T47D (cell line): ENCODE measurements around the gene PMAIP1.

Experiments used
- DNase-seq, 2 experiments: peaks; one replicate each; pipeline versions ENCODE4 v3.0.0 to v3.0.0-alpha.2; 2011 to 2012; ENCODE audit warnings: low read depth in 1 of 2, low spot score in 1 of 2
- JUND ChIP-seq: IDR thresholded peaks from 2 replicates; pipeline ENCODE4 v1.6.1; 2012; ENCODE audit warnings: low read depth
- in situ Hi-C: cut with HindIII; loops from 2 replicates; pipeline ENCODE4 v1.10.0; 2016; ENCODE audit warnings: low sequenced_read_pairs, low pct_unique_long_range_greater_than_20kb

PMAIP1 gene

DNA sequence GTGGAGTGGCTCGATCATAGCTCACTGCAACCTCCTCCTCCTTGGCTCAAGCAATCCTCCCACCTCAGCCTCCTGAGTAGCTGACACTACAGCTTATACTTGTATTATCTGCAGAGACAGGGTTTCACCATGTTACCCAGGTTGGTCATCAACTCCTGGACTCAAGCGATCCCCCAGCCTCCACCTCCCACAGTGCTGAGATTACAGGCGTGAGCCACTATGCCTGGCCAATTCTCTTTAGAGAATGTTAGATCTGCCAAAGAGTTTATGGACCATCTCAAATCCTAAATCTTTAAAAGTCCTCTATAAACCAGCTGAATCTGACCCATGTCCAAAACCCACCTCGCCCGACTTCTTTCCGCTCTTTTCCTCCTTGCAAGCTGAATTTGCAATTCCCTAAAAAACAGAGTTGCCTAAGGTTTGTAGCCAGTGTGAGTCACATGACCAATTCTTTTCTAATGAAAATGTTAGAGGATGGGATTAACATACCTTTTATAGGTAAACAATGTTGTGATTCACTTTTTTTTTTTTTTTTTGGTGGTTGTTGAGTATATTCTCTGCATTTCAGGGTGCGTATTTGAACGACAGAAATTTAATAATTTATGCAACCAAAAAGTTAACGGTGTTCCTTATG lies 2.4 kb upstream of the PMAIP1 start:
- in situ Hi-C loops = no loop called here
- no peak for TF ChIP-seq JUND
- no peak for DNase-seq

GRCh38 chr18:59898093-59898492 lies 1.7 kb upstream of the PMAIP1 start:
- no peak for TF ChIP-seq JUND
- no peak for DNase-seq
- in situ Hi-C loops = no loop called here

DNA sequence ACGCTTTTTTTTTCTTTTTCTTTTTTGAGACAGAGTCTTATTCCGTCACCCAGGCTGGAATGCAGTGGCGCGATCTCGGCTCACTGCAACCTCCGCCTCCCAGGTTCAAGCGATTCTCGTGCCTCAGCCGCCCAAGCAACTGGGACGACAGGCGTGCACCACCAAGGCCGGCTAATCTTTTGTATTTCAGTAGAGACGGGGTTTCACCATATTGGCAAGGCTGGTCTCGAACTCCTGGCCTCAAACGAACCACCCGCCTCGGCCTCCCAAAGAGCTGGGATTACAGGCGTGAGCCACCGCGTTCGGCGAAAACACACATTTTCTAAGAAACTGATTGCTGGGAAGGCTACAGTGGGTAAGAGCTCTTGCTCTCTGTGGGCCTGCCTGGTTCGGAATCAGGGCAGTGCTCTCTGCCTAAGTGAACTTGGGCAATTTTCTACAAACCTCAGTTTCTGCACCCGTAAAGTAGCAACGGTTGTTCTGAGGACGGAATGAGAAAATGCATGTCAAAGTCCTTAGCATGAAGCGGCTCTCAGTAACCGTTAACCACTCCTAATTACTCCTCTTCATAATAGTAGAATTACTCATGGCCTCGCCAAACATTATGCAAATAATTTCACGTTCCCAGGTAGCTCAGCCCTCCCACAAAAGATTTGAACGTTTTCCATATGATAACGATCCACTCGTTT lies 1.0 kb upstream of the PMAIP1 start:
- TF ChIP-seq JUND = no peak
- DNase-seq = no peak
- in situ Hi-C loops = no loop called here

DNA sequence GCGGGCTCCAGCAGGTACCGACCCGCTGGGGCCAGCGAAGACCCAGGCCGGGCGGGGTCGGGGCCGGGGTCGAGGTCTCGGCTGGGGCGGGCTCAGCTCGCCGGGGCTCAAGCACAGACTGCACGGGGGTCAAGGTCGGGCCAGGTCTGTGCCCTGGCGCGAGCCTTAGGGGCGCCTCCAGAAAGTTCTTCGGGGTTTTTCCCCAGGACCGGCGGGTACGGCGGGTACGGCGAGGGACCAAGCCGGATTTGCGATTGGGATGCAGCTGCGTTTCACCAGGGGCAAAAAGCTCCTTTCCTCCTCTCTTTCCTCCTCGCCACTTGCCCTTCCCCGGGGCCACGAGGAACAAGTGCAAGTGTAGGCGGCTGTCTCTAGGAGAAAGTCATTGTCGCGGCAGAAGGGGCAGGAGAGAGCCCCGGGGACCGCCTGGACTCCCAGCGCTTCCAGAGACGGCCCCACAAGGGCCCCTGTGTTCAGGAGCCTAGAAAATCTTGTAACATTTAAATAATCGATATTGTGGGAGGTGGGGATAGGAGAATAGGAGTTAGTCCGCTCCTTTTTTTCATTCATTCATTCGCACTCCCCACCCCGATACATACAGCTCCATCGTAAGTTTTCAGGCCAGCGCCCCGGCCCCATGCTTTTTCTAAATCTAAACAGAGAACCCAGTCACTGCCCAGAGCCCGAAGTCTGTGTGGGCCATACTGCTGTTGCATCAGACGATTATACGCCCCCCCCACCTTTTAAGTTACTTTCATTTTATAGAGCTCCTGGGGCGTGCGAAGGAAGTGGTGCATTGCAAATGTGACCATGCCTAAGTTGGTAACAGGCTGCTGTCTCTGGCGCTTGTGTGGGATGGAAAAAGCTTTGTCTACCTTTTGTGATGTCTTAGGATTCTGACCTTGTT lies 679 bp downstream of the PMAIP1 start:
- DNase-seq = peak; percentile 28 to 64
- TF ChIP-seq JUND = no peak
- in situ Hi-C loops = no loop called here

DNA sequence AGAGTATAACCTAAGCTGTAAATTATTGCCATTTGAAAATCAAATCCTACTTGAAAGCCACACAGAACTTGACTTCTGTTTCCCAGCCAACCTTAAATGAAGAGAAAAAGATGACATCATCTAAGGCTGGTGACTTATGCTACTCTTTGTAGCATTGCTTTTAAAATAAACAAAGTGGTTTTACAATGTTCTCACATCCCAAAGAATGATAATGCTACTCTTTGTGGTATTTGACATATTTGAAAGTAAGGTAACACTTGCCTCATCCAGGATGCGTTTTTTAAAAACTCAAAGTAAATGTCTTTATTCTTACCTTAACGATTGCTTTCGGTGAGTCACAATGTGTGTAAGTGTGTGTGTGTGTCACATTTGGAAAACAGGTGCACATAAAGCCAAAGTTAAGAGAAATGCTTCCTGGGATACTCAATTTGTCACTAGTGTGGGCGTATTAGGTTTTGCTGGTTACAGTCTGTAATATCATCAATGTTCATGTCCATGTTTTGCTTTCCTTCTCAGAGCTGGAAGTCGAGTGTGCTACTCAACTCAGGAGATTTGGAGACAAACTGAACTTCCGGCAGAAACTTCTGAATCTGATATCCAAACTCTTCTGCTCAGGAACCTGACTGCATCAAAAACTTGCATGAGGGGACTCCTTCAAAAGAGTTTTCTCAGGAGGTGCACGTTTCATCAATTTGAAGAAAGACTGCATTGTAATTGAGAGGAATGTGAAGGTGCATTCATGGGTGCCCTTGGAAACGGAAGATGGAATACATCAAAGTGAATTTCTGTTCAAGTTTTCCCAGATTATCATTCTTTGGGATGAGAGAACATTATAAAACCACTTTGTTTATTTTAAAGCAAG lies 2.6 kb downstream of the PMAIP1 start:
- no peak for DNase-seq

DNA sequence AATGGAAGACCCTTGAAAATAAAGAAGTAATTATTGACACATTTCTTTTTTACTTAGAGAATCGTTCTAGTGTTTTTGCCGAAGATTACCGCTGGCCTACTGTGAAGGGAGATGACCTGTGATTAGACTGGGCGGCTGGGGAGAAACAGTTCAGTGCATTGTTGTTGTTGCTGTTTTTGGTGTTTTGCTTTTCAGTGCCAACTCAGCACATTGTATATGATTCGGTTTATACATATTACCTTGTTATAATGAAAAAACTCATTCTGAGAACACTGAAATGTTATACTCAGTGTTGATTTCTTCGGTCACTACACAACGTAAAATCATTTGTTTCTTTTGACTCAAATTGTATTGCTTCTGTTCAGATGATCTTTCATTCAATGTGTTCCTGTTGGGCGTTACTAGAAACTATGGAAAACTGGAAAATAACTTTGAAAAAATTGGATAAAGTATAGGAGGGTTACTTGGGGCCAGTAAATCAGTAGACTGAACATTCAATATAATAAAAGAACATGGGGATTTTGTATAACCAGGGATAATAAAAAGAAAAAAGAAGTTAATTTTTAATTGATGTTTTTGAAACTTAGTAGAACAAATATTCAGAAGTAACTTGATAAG lies 3.3 kb downstream of the PMAIP1 start:
- in situ Hi-C loops = no loop called here
- DNase-seq = no peak
- no peak for TF ChIP-seq JUND

More for the DNA sequence above, 2.6 kb downstream of the PMAIP1 start:
- in situ Hi-C loops = no loop called here
- no peak for TF ChIP-seq JUND

DNA sequence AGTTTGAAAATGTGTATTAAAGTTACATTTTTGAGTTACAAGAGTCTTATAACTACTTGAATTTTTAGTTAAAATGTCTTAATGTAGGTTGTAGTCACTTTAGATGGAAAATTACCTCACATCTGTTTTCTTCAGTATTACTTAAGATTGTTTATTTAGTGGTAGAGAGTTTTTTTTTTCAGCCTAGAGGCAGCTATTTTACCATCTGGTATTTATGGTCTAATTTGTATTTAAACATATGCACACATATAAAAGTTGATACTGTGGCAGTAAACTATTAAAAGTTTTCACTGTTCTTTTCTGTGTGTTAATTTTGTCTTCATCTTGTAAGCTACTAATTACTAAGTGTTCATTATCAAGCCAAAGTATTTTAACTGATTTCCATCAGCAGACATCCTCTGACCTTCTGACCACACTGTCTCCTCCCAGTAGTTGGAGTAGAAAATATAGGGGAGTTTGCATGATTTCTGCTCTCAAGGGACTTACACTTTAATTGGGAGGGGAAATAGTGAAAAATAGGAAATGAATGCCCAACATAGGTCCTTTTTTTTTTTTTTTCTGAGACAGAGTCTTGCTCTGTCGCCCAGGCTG lies 4.3 kb downstream of the PMAIP1 start:
- in situ Hi-C loops = no loop called here
- no peak for DNase-seq
- TF ChIP-seq JUND = no peak

DNA sequence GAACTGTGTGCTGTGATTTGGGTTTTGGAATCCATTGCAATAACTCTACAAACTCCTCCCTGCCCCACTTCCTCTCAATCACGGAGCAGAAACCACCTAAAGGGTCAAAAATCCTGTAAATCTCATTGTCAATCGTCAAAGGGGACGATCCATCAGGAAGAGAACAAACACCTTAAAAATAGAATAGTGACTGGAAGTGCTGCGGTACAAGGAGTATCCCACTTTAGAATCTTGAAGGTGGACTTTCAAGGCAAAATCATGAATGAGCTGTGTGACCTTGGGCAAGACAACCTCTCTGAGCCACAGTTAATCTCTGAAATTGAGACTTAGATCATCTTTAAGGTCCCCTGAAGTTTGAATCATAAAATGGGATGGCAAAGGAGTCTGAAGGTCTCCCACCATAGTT lies 5.9 kb downstream of the PMAIP1 start:
- in situ Hi-C loops = no loop called here
- no peak for DNase-seq
- TF ChIP-seq JUND = no peak

GRCh38 chr18:59906203-59906602 lies 6.4 kb downstream of the PMAIP1 start:
- DNase-seq = no peak
- in situ Hi-C loops = no loop called here
- no peak for TF ChIP-seq JUND

GRCh38 chr18:59907172-59907571 lies 7.4 kb downstream of the PMAIP1 start:
- in situ Hi-C loops = no loop called here
- TF ChIP-seq JUND = no peak
- no peak for DNase-seq

DNA sequence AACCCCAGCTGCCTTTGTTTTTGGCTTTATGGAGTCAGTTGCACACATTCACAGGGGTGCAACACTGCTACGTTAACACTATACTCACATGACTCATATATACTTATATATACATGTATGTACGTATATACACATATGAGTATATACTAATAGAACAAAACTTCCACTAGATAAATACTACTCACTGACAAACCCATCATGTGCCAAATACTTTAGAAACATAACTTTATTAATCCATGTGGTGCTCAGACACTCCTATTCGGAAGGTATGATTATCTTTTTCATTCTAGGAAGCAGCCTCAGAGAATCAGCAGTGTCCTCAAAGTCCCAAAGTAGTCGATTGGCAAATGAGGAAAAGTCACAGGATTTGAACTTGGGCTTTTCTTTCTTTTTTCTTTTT lies 7.9 kb downstream of the PMAIP1 start:
- no peak for TF ChIP-seq JUND
- no peak for DNase-seq
- in situ Hi-C loops = no loop called here
